Type B pancreatic cell (in vitro differentiated cells): Measurements from ENCODE around the gene RCOR1. TPM values are rescaled to one million over a fixed set of nuclear protein-coding genes. Genes with fewer than 3 reads are reported as not detected.

Source experiments
- DNase-seq: peaks from one replicate; pipeline ENCODE4 v3.0.0; 2021; ENCODE audit warnings: mixed read lengths; ENCODE audit not compliant: unreplicated experiment; ENCODE audit errors: extremely low spot score
- H3K27ac Mint-ChIP-seq: 2 replicates; pipeline ENCODE4 v1.8.0; 2021; ENCODE audit warnings: mild to moderate bottlenecking, mixed read lengths
- H3K27me3 Mint-ChIP-seq: 2 replicates; pipeline ENCODE4 v1.8.0; 2021; ENCODE audit warnings: mixed read lengths
- H3K36me3 Mint-ChIP-seq: 2 replicates; pipeline ENCODE4 v1.8.0; 2021; ENCODE audit warnings: mixed read lengths
- H3K4me1 Mint-ChIP-seq: one replicate; pipeline ENCODE4 v1.8.0; 2021; ENCODE audit warnings: mixed read lengths; ENCODE audit not compliant: unreplicated experiment
- H3K4me3 Mint-ChIP-seq: 2 replicates; pipeline ENCODE4 v1.8.0; 2021; ENCODE audit warnings: mild to moderate bottlenecking, mixed read lengths
- H3K9me3 Mint-ChIP-seq: 2 replicates; pipeline ENCODE4 v1.8.0; 2021; ENCODE audit warnings: mixed read lengths
- total RNA-seq: library from RNA; stranded (reverse); gene quantifications from 2 replicates; pipeline ENCODE4 v1.2.1, GENCODE V29; 2021; ENCODE audit warnings: low replicate concordance
- TF ChIP-seq, protein P1 (sequence below): fragments of 200-600 bp; sonication (generic); conservative IDR thresholded peaks from 2 replicates; pipeline ENCODE4 v1.5.0; 2021; ENCODE audit warnings: antibody characterized with exemption, mild to moderate bottlenecking

The RCOR1 gene
- total RNA-seq, 1 donor from 2014 or later, result 35.3 TPM

DNA sequence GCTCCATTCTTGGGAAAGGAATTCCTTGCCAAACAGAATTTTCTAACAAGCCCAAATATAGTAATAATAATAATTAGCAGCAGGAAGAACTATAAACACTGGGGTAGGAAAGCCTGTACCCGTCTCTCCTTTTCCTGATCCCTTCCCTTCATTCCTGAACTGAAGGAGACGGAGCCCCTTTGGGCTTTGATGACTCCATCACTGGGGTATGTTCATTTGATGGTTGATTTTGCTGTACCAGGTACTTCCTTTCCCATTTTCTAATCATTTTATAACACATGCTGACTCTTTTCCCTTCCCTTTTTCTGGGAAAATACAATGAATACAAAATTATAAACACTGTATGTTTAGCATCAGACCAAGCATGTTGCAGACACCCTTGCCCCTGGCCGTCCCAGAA is 3.6 kb upstream of the RCOR1 start:
- Mint-ChIP-seq H3K4me1 (peaks cover 26% of the 10 kb centered on the region), H3K9me3 (no peaks in the 10 kb centered on the region), H3K36me3 (no peaks in the 10 kb centered on the region), H3K27ac (peak overlapping the region; percentile 91), H3K4me3 (no peak overlapping the region), H3K27me3 (no peaks in the 10 kb centered on the region)
- TF ChIP-seq, protein P1, sequence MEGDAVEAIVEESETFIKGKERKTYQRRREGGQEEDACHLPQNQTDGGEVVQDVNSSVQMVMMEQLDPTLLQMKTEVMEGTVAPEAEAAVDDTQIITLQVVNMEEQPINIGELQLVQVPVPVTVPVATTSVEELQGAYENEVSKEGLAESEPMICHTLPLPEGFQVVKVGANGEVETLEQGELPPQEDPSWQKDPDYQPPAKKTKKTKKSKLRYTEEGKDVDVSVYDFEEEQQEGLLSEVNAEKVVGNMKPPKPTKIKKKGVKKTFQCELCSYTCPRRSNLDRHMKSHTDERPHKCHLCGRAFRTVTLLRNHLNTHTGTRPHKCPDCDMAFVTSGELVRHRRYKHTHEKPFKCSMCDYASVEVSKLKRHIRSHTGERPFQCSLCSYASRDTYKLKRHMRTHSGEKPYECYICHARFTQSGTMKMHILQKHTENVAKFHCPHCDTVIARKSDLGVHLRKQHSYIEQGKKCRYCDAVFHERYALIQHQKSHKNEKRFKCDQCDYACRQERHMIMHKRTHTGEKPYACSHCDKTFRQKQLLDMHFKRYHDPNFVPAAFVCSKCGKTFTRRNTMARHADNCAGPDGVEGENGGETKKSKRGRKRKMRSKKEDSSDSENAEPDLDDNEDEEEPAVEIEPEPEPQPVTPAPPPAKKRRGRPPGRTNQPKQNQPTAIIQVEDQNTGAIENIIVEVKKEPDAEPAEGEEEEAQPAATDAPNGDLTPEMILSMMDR, result no peak
- no peak for DNase-seq

DNA sequence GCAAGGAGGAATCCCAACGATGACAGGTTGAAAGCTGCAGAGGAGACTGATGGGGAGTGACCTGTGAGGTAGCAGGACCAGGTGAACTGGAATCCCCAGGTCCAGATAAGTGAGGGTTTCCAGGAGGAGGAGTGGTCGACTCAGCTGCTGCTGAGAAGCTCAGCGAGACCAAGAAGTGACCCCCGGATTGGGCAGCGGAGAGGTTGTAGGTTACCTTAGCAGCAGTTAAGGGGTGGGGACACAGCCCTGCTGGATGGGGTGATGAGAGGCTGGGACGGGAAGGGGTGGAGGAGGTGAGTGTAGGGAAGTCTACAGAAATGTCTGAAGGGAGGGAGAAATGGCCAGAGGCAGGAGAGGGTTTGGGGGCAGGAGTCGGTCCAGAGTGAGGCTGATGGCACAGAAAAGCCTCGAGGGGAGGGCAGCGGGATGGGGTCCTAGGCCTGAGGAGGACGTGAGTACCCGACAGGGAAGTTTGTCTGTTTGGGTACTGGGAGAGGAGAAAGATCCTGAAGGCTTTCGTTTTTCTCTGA is 2.6 kb upstream of the RCOR1 start:
- peaks cover 34% of the 10 kb centered on the region for H3K4me1 Mint-ChIP-seq
- no peaks in the 10 kb centered on the region for H3K9me3 Mint-ChIP-seq
- peak overlapping the region; percentile 88 for H3K4me3 Mint-ChIP-seq
- no peaks in the 10 kb centered on the region for H3K36me3 Mint-ChIP-seq
- H3K27ac Mint-ChIP-seq, result peak overlapping the region; percentile 91
- no peak for DNase-seq
- no peaks in the 10 kb centered on the region for H3K27me3 Mint-ChIP-seq
- TF ChIP-seq, protein P1, result no peak

DNA sequence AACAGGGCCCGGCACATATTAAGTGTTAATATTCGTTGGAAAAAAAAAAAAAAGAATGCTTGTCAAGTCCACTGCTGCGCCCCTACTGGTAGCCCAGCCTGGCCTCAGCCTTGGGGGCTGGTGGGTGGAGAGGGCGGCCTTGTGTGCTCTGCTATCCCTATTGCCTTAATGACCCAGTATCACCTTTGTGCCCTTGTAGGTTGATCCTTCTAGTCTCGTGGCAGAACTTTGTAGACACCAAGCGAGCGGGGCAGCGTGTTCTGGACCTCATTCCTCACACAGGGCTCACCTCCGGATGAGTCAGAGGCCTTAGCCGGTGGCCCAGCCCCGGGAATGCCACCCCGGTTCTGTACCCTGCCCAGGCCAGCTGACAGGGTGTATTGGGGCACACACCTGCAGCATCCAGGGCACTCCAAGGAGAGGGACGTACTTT is 1.8 kb upstream of the RCOR1 start:
- H3K27ac Mint-ChIP-seq, result peak overlapping the region; percentile 91
- no peaks in the 10 kb centered on the region for H3K36me3 Mint-ChIP-seq
- H3K4me1 Mint-ChIP-seq, result peaks cover 34% of the 10 kb centered on the region

DNA sequence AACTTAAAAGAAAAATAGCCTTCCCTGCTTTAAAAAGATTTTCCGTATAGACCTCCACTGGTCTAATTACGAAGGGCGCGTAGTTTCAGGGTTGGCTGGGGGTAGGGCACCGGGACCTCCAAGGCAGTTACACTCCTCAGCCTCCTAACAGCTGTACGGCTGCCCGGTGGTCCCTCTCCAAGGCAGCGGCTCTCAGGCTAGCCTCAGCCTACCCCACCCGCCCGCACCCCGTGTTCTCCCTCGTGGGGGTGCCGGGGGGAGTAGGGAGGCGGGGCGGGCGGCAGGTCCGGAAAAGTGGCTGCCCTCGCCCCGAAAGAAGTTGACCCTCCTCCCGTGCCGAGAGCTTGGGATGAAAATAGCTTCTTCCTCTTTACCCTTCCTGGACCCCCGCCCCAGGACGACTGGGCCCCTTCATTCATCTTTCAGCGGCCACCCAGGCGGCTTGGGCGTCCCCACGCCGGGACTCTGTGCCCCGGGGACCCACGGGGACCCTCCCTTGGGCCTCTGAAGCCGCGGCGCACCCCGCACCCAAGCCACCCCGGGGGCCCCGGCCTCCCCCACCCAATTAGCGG is 991 bp upstream of the RCOR1 start:
- DNase-seq, result peak; percentile 75
- peak overlapping the region; percentile 88 for H3K4me3 Mint-ChIP-seq
- peak overlapping the region; percentile 96 for H3K27ac Mint-ChIP-seq
- H3K9me3 Mint-ChIP-seq, result no peaks in the 10 kb centered on the region
- H3K4me1 Mint-ChIP-seq, result peaks cover 29% of the 10 kb centered on the region
- no peaks in the 10 kb centered on the region for H3K27me3 Mint-ChIP-seq
- TF ChIP-seq, protein P1, result no peak
- H3K36me3 Mint-ChIP-seq, result no peaks in the 10 kb centered on the region

More for the DNA sequence above, 1.8 kb upstream of the RCOR1 start:
- TF ChIP-seq, protein P1, result peak; percentile 74
- DNase-seq, result no peak
- peak overlapping the region; percentile 88 for H3K4me3 Mint-ChIP-seq
- H3K27me3 Mint-ChIP-seq, result no peaks in the 10 kb centered on the region
- H3K9me3 Mint-ChIP-seq, result no peaks in the 10 kb centered on the region

GRCh38 chr14:102592763-102593060 is 263 bp downstream of the RCOR1 start:
- Mint-ChIP-seq H3K36me3 (no peaks in the 10 kb centered on the region), H3K4me1 (peaks cover 26% of the 10 kb centered on the region), H3K4me3 (no peak overlapping the region), H3K9me3 (no peaks in the 10 kb centered on the region), H3K27me3 (no peaks in the 10 kb centered on the region), H3K27ac (no peak overlapping the region)
- TF ChIP-seq, protein P1, result no peak
- DNase-seq, result no peak
